GM19240 (cell line): ENCODE results near the gene NPAS2.

Experiments used
- DNase-seq: peaks from one replicate; pipeline ENCODE4 v3.0.0; 2011; ENCODE audit warnings: low spot score; ENCODE audit not compliant: insufficient read length

The NPAS2 gene

DNA sequence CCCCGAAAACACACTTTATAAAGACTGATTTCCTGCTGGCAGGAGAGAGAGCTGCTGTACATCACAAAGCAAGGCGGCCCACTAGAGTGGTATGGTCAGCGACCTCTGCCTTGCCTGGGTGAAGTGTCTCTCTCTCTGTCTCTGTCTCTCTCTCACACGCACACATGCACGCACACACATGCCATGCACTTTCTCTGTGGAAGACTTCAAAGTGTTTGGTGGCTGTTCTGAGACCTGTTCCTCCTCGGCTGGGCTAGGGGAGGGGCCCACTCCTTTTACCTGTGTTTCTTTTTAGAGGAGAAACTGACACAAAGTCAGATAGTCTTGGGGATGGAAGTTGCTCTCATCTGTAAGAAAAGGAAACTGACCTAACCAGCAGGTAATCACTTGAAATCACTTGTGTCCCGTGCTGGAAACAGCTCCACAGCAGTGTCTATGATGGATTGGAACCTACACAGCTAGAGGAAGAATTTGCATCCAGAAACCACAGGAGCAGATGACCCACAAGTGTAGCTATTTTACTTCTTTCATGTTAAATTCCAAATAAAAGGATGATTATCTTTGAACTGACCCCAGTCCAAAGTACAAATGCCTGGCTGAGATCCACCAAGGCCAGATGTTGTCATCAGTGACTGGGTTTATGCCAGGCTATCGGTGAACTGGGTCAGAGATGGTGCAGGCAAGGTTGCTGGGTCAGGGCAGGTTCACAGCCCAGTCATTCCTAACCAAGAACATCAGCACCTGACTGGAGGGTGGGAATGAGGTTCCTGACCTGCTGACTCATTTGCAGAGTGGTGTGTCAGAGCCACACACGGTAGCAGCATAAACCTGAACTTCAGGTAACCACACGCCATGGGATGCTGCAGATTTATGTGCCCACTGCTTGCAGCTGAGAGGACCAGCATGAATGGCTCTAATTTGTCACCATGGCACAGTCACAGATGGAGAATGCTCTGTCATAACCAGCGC is 63.0 kb downstream of the NPAS2 start:
- DNase-seq: no peak

GRCh38 chr2:100884145-100884621 is 64.2 kb downstream of the NPAS2 start:
- no peak for DNase-seq

DNA sequence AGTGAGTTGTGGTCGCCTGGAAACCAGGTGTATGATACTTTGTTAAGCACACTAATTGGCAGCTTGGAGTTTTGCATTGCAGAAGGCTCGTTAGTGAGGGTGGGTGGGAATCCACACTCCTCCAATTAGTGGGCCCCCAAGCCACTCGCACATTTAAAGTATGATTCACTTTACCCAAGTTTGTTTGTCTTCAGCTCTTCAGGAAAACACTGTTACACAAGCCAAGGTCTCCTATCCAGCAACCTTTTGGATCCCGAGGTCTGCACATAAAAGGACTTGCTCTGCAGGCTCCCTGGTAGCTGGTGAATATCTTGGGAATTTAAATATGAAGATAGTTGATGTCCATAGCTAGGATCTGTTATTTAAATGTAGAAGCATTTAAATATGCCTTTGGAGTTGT is 66.1 kb downstream of the NPAS2 start:
- DNase-seq: no peak

GRCh38 chr2:100887039-100887578 is 67.2 kb downstream of the NPAS2 start:
- DNase-seq: no peak

- DNase-seq: no peak
These were observed 68.0 kb downstream of the NPAS2 start for GRCh38 chr2:100887713-100888495.

GRCh38 chr2:100888601-100889000 is 68.7 kb downstream of the NPAS2 start:
- no peak for DNase-seq

DNA sequence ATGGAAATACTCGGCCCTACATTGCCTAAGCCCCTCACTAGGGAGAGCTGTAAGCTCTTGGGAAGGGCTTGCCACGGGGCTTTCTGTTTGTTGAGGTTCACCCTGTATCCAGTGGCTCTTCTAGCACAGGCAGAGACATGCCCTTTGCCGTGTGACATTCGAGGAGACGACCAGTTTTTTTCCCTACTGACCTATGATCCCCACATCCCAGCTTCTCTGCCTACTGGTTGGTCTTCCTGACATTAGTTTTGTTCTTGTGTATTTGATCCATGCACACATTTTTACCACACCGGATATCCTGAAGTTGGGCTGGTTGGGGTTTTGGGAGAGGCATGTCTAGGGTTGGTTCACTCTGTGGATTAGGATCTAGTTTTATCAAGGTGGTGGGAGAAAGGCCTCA is 69.3 kb downstream of the NPAS2 start:
- DNase-seq: no peak

GRCh38 chr2:100891906-100892642 is 72.1 kb downstream of the NPAS2 start:
- no peak for DNase-seq

- no peak for DNase-seq
These were observed 73.6 kb downstream of the NPAS2 start for GRCh38 chr2:100893392-100894104.

DNA sequence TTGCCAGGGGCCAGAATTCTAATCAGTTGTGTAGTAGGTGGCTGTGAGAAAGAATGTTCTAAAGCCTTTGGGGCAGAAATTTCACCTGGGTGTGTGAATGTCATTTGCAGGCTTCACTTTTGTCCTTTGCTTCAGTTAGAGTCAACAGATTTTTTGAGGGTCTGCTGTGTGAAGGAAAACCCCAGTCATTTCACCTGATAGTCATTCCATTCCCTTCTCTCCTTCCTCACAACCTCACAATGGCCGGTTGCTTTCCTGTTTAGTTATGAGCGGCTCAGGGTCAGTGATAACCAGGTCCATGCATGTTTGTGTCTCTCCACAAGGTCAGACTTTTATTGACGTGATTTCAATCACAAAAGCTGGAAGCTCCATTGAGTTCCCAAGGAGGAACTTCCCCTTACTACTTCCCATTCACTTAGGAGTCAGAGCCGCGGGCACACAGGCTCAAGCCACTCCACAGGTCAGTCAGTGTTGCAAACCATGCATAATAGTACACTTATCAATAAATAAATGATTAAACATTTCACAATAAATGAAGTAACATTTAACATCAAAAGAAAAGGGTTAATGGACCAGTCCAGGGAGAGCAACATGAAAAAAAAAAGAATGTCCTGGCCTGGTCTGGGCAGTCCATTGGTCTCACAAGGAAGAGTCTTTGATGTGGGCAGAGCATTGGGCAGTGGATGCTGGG is 74.3 kb downstream of the NPAS2 start:
- DNase-seq: no peak

- no peak for DNase-seq
These were observed 74.8 kb downstream of the NPAS2 start for GRCh38 chr2:100894796-100895156.

DNA sequence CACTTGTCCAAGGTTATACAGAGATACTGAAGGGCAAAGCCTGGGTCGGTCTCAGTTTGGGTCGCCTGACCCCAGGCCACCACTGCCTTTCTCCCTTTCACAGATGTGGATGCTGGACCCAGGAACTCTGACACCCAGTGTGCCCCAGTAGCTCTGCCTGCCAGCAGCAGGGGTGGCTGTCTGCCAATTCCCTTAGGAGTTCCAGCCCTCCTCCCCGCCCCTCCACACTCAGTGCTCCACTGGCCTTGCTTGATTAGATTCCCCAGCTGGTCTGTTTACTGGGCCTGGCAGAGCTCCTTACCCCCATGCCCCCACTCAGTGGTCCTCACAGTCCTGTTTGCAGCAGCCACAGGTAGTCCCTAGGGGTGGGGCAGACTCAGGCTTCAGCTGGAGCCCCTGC is 75.5 kb downstream of the NPAS2 start:
- DNase-seq: no peak

DNA sequence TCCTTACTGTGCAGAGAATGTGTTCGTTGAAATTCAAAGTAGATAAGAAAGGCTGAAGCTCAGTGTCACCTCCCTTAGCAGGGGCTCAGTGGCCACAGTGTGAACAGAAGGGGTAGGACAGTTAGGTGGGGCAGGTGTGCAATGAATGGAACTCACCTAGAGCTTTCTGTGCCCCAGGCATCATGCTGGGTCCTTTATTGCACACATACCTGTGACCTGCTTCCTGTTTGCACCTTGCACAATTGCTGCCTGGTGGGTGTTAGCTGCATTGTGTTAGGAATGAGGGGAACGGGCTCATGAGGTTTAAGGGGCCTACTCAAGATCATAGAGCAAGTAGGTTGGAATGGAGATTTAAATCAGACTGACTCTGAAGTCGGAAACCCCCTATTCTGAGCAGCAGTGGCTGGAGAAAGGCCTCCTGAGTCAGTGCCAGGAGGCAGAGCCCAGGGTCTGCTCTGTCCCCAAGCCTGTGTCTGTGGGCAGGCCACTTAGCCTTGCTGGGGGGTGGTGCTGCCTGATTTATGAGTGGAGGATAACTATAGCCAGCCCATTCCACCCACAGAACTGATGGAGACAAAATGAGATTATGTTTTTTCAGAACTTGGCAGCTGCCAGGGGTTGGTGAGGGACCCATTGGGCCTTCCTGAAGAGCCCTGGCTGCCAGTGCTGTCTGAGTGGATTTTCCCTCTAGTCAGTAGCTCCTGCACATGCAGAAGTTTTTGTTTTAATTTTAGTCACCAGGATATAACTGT is 76.2 kb downstream of the NPAS2 start:
- DNase-seq: no peak

GRCh38 chr2:100898035-100898665 is 78.2 kb downstream of the NPAS2 start:
- DNase-seq: no peak

DNA sequence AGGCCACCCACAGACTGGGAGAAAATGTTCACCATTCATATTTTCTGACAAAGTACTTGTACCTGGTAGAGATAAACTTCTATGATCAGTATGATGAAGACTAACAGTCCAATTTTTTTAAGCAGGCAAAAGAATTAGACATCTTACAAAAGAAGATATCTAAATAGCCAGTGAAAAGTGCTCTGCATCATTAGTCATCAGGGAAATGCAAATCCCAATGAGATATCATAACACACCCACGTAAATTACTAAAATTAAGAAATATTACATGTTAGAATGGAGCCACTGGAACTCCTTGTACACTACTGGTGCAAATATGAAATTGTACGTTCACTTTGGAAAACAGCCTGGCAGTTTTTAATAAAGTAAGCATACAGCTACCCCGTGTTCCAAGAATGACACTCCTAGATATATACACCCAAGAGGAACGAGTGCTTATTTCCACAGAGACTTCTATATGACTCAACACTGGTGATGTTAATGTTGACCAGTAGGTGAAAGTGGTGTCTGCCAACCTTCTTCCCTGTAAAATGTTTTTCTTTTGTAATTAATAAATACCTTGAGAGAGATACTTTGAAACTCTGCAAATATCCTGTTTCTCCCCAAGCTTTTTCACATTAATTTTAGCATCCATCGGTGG is 80.3 kb downstream of the NPAS2 start:
- no peak for DNase-seq

DNA sequence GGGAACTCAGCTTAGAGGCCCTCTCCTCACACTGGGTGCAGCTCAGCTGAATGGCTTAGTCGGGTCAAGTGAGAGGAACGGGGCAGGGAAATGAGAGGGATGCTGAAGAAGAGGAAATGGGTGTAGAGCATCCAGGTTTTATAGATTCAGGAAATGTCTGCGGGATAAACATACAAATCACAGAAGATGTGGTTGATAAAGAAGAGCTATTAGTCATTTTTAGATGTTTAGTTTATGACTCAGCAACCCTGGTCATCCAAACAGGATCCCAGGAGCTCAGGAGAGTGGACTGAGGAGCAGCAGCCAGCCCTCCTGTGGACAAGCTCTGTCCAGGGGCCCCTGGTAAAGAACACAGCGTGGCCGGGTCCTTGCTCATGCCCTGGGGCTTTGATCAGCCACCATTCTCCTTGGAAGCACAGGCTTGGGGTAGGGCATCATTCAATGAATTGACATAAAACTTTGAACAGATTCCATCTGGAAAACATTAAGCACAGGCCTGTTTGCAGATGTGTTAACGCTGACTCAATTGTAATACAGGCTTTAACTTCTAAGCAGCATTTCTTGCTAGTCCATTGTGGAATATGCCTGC is 83.0 kb downstream of the NPAS2 start:
- no peak for DNase-seq

- no peak for DNase-seq
These were observed 83.8 kb downstream of the NPAS2 start for GRCh38 chr2:100903534-100904258.
